Measurements from ENCODE around the gene SDHA. TPM values are rescaled to one million over a fixed set of nuclear protein-coding genes. Genes with fewer than 3 reads are reported as not detected.

Gene SDHA
- 133 and 176 TPM in 2 replicates for total RNA-seq

DNA sequence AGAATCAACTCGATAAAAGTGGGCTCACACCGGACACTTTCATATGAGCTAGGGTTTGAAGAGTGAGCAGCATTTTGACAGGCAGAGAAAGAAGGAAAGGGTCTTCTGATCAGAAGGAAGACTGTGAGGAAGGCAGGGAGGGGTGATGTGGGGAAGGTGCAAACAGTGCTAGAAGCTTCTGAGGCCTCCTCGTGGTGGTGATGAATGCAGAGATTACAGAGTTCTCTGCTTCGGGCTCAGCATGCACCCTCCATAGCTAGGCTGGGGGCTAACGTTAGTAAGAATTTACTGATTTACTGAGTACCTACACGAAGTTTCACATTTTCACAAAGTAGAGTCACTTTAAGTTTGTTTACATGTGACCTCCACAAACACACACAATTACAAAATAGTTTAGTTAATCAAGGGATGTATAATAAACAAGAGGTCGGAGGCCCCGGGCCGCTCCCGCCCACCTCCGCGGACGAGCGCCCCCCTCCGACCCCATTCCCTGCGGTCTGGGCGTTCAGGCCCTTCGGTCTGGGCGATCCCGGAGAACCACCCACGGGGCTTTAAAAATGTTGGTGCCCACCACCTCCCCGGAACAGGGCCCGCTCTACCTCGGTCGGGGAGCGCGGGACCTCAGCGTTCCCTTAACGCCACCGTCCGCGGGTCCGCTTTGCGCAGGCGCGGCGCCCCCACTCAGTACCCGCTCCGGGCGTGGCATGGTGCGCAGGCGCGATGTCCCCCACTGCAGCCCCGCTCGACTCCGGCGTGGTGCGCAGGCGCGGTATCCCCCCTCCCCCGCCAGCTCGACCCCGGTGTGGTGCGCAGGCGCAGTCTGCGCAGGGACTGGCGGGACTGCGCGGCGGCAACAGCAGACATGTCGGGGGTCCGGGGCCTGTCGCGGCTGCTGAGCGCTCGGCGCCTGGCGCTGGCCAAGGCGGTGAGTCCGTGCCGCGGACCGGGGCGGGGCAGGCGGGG, at the start of gene SDHA, which contains the start of gene CCDC127:
TSS of gene SDHA (plus strand) at position 827 of the 963 bp plus-strand sequence. CDS start at position 863, 36 bp downstream.
TSS of gene CCDC127 (minus strand) at position 660 of the 963 bp plus-strand sequence. CDS start 1,304 bp downstream, outside the sequence.

DNA sequence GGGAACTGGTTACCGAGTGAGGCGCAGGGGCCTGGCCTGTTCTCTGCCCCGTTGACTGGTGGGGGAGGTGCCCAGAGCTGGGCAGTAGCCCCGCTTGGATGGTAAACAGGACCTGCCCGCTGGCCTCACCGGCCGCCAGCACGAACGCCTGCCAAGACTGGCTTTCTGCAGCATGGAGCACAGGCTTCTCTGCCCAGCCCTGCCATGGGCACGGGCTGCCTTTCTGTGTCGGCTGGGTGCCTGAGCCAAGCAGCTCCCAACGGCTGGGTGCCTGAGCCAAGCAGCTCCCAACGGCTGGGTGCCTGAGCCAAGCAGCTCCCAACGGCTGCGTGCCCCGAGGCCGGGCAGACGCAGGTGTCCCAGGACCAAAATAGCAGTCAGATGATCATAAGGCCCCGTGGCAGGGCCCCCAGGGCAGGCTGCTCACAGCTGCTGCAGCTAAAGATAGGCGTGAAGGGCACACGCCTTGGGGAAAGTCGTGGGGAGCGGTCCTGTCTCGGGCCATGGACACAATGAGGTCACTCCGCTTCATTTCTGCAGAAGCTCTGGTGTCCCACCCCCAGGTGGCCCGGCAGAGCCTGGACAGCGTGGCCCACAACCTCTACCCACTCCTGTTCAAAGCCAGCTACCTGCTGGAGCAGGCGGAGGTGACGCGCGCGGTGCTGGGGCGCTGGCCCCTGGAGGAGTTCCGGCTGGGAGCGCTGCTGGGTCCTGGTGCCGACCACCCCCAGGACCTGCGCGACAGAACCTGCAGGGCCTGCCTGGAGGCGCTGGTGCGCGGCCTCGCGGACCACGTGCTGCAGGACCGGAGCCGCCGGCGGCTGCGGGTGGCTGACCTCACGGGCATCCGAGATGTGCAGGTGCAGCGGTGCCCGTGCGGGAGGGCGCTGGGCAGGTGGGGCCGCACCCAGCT, 26.8 kb upstream of the SDHA start, which contains the start of gene LRRC14B:
TSS of gene LRRC14B (plus strand) at position 460 of the 913 bp plus-strand sequence. CDS start at position 504, 44 bp downstream.

Other genes starting within 250 kb of the SDHA start
- under 0.01 TPM in 2 replicates for gene PLEKHG4B, start 126.2 kb upstream of the SDHA start, total RNA-seq
- gene LRRC14B, start 26.8 kb upstream of the SDHA start, total RNA-seq, result not detected in 2 replicates
- 5.4 and 5.5 TPM in 2 replicates for gene CCDC127, start 167 bp upstream of the SDHA start, total RNA-seq
- gene PDCD6, start 53.3 kb downstream of the SDHA start, total RNA-seq, result 115 and 119 TPM in 2 replicates
- 26.7 and 28.0 TPM in 2 replicates for gene AHRR, start 103.4 kb downstream of the SDHA start, total RNA-seq
- 47.7 and 48.8 TPM in 2 replicates for gene EXOC3, start 224.9 kb downstream of the SDHA start, total RNA-seq

All from uterine smooth muscle cell (primary cell).